H1 (cell line): Measurements from ENCODE around the gene PDGFRA. TPM values are rescaled to one million over a fixed set of nuclear protein-coding genes. Genes with fewer than 3 reads are reported as not detected.

Experiments
- CHD7 ChIP-seq: fragments of 300-600 bp; sonication (generic); IDR thresholded peaks from 2 replicates; pipeline ENCODE4 v1.7.1; 2012; ENCODE audit warnings: low read length, moderate library complexity, mild to moderate bottlenecking, inconsistent platforms; ENCODE audit not compliant: insufficient replicate concordance
- HDAC2 ChIP-seq, 2 experiments: fragments of 300-600 bp in 1 of 2; sonication (generic) in 1 of 2; IDR thresholded peaks; 2 replicates each; pipeline ENCODE4 v1.6.1; 2011 to 2012; ENCODE audit warnings: low read depth in 2 of 2, low read length in 2 of 2, mild to moderate bottlenecking in 2 of 2, moderate library complexity in 2 of 2, borderline replicate concordance in 1 of 2, inconsistent platforms in 1 of 2
- HDAC6 ChIP-seq: IDR thresholded peaks from one replicate; pipeline ENCODE4 v1.7.1; 2012; ENCODE audit warnings: low read depth, mild to moderate bottlenecking, inconsistent platforms, low read length, moderate library complexity
- KDM5A ChIP-seq: fragments of 200-600 bp; IDR thresholded peaks from 2 replicates; pipeline ENCODE4 v1.7.1; 2012; ENCODE audit warnings: mild to moderate bottlenecking, low read length, inconsistent platforms, mixed read lengths
- SRF ChIP-seq: IDR thresholded peaks from 2 replicates; pipeline ENCODE4 v1.6.1; 2011; ENCODE audit warnings: mild to moderate bottlenecking, low read depth, low read length, moderate library complexity
- TAF1 ChIP-seq: IDR thresholded peaks from 2 replicates; pipeline ENCODE4 v1.6.1; 2011; ENCODE audit warnings: mild to moderate bottlenecking, low read depth, low read length
- TAF7 ChIP-seq: optimal IDR thresholded peaks from 2 replicates; pipeline ENCODE3; 2011; ENCODE audit warnings: low read depth, mild to moderate bottlenecking, inconsistent platforms, low read length, moderate library complexity, borderline replicate concordance
- polyA plus RNA-seq, 7 experiments: library from polyadenylated mRNA; depleted of rRNA in 3 of 7; stranded (reverse) in 5 of 7; unstranded in 2 of 7; fragments of >200 nt in 5 of 7; fragments of 200-250 nt in 2 of 7; gene quantifications; 1 replicate in 5 of 7; 2 replicates in 1 of 7; 4 replicates in 1 of 7; pipeline versions ENCODE4 v1.2.1 to v1.2.3, GENCODE V29; 2011 to 2013; ENCODE audit warnings: missing spikeins in 2 of 7, mixed read lengths in 2 of 7
- total RNA-seq: library from RNA; stranded (reverse); fragmentation: NEBNext Ultra II Directional; extraction: Animal tissue kit (Norgen Biotek cat#: 25700); gene quantifications from 2 replicates; pipeline ENCODE4 v1.2.1, GENCODE V29; 2021

The PDGFRA gene
- total and polyA plus RNA-seq, 2 of the 8 experiments (the other 6 are each of a cell fraction or from before 2014, with no cell fraction given), result 1.4 to 3.4 TPM

- no peak for TF ChIP-seq CHD7
- TF ChIP-seq KDM5A, result no peak
- no peak for TF ChIP-seq HDAC6
- TF ChIP-seq HDAC2 (IDR thresholded peaks at IDR 0.05; ENCODE audit: borderline replicate concordance in 1 of 2, low read depth in 2 of 2, low read length in 2 of 2), result no peak
- no peak for TF ChIP-seq SRF
- no peak for TF ChIP-seq TAF7
- TF ChIP-seq TAF1, result no peak
Observed at GRCh38 chr4:54330896-54331295, 101.8 kb downstream of the PDGFRA start (continued).
